ENCODE results near the gene ATP11A.

The ATP11A gene

GRCh38 chr13:112899281-112900225, 209.7 kb downstream of the ATP11A start:
- no peak for DNase-seq (ENCODE audit: low read depth, low spot score)
- no peak overlapping the region for H3K4me3 ChIP-seq (ENCODE audit: low read length)

GRCh38 chr13:112900226-112900600, 210.4 kb downstream of the ATP11A start:
- DNase-seq (ENCODE audit: low read depth, low spot score) = no peak
- no peak overlapping the region for H3K4me3 ChIP-seq (ENCODE audit: low read length)

GRCh38 chr13:112900691-112901091, 210.9 kb downstream of the ATP11A start:
- no peak for DNase-seq (ENCODE audit: low read depth, low spot score)
- no peak overlapping the region for H3K4me3 ChIP-seq (ENCODE audit: low read length)

- no peak overlapping the region for H3K4me3 ChIP-seq (ENCODE audit: low read length)
- no peak for DNase-seq (ENCODE audit: low read depth, low spot score)
Observed at GRCh38 chr13:112902101-112902651, 212.3 kb downstream of the ATP11A start.

- no peak overlapping the region for H3K4me3 ChIP-seq (ENCODE audit: low read length)
- DNase-seq (ENCODE audit: low read depth, low spot score) = no peak
Observed at GRCh38 chr13:112902669-112903068, 212.8 kb downstream of the ATP11A start.

- H3K4me3 ChIP-seq (ENCODE audit: low read length) = no peak overlapping the region
- no peak for DNase-seq (ENCODE audit: low read depth, low spot score)
Observed at GRCh38 chr13:112903071-112903577, 213.3 kb downstream of the ATP11A start.

GRCh38 chr13:112903606-112904195, 213.9 kb downstream of the ATP11A start:
- H3K4me3 ChIP-seq (ENCODE audit: low read length) = no peak overlapping the region
- DNase-seq (ENCODE audit: low read depth, low spot score) = no peak

- H3K4me3 ChIP-seq (ENCODE audit: low read length) = no peak overlapping the region
- DNase-seq (ENCODE audit: low read depth, low spot score) = no peak
Observed at GRCh38 chr13:112904436-112904960, 214.7 kb downstream of the ATP11A start.

GRCh38 chr13:112905086-112905485, 215.2 kb downstream of the ATP11A start:
- no peak overlapping the region for H3K4me3 ChIP-seq (ENCODE audit: low read length)
- no peak for DNase-seq (ENCODE audit: low read depth, low spot score)

- DNase-seq (ENCODE audit: low read depth, low spot score) = no peak
- H3K4me3 ChIP-seq (ENCODE audit: low read length) = no peak overlapping the region
Observed at GRCh38 chr13:112905619-112905989, 215.8 kb downstream of the ATP11A start.

- DNase-seq (ENCODE audit: low read depth, low spot score) = no peak
- H3K4me3 ChIP-seq (ENCODE audit: low read length) = no peak overlapping the region
Observed at GRCh38 chr13:112905990-112906641, 216.3 kb downstream of the ATP11A start.

- no peak overlapping the region for H3K4me3 ChIP-seq (ENCODE audit: low read length)
- DNase-seq (ENCODE audit: low read depth, low spot score) = no peak
Observed at GRCh38 chr13:112907286-112907685, 217.4 kb downstream of the ATP11A start.

GRCh38 chr13:112907871-112908331, 218.1 kb downstream of the ATP11A start:
- no peak for DNase-seq (ENCODE audit: low read depth, low spot score)
- H3K4me3 ChIP-seq (ENCODE audit: low read length) = no peak overlapping the region

GRCh38 chr13:112908342-112908741, 218.5 kb downstream of the ATP11A start:
- no peak for DNase-seq (ENCODE audit: low read depth, low spot score)
- H3K4me3 ChIP-seq (ENCODE audit: low read length) = no peak overlapping the region

GRCh38 chr13:112910016-112910415, 220.2 kb downstream of the ATP11A start:
- no peak for DNase-seq (ENCODE audit: low read depth, low spot score)
- no peak overlapping the region for H3K4me3 ChIP-seq (ENCODE audit: low read length)

GRCh38 chr13:112910616-112911280, 220.9 kb downstream of the ATP11A start:
- DNase-seq (ENCODE audit: low read depth, low spot score) = no peak
- H3K4me3 ChIP-seq (ENCODE audit: low read length) = no peak overlapping the region

- H3K4me3 ChIP-seq (ENCODE audit: low read length) = no peak overlapping the region
- DNase-seq (ENCODE audit: low read depth, low spot score) = no peak
Observed at GRCh38 chr13:112911285-112911701, 221.5 kb downstream of the ATP11A start.

- DNase-seq (ENCODE audit: low read depth, low spot score) = no peak
- no peak overlapping the region for H3K4me3 ChIP-seq (ENCODE audit: low read length)
Observed at GRCh38 chr13:112911883-112912282, 222.0 kb downstream of the ATP11A start.
